Endothelial cell of umbilical vein (primary cell): Measurements from ENCODE around the gene KCNE4.

Experiments used
- EZH2 ChIP-seq: IDR thresholded peaks from 2 replicates; pipeline ENCODE4 v1.6.1; 2012; ENCODE audit warnings: borderline replicate concordance, low read depth, mild to moderate bottlenecking, moderate library complexity, low read length, inconsistent platforms; ENCODE audit not compliant: severe bottlenecking
- FOS ChIP-seq: IDR thresholded peaks from 2 replicates; pipeline ENCODE4 v1.6.1; 2011; ENCODE audit warnings: mild to moderate bottlenecking, low read length, moderate library complexity, borderline replicate concordance; ENCODE audit not compliant: insufficient read depth
- GATA2 ChIP-seq: IDR thresholded peaks from 2 replicates; pipeline ENCODE4 v1.7.0; 2011; ENCODE audit warnings: low read depth, mild to moderate bottlenecking, moderate library complexity, mixed read lengths, low read length; ENCODE audit not compliant: insufficient read length, insufficient read depth
- JUN ChIP-seq: IDR thresholded peaks from 2 replicates; pipeline ENCODE4 v1.6.1; 2011; ENCODE audit warnings: borderline replicate concordance, low read depth; ENCODE audit not compliant: insufficient read length, insufficient read depth
- MYC ChIP-seq: IDR thresholded peaks from one replicate; pipeline ENCODE4 v1.6.1; 2011; ENCODE audit warnings: mild to moderate bottlenecking, low read depth, low read length
- POLR2A ChIP-seq: IDR thresholded peaks from 2 replicates; pipeline ENCODE4 v1.6.1; 2012; ENCODE audit warnings: low read depth, mild to moderate bottlenecking, control low read depth, low read length
- POLR2AphosphoS5 ChIP-seq: IDR thresholded peaks from 2 replicates; pipeline ENCODE4 v1.6.1; 2012; ENCODE audit warnings: low read depth, mild to moderate bottlenecking, control low read depth, low read length, moderate library complexity; ENCODE audit not compliant: insufficient read depth
- TF ChIP-seq, protein P1 (sequence below), 2 donors: IDR thresholded peaks; 1 replicate in 1 of 2; 2 replicates in 1 of 2; pipeline ENCODE4 v1.5.1; 2011; ENCODE audit warnings: low read length in 2 of 2, mild to moderate bottlenecking in 2 of 2, moderate library complexity in 2 of 2, control low read depth in 1 of 2, inconsistent platforms in 1 of 2, low read depth in 1 of 2; ENCODE audit not compliant: insufficient read depth in 1 of 2; ENCODE audit errors: extremely low read depth in 1 of 2

GRCh38 chr2:223020971-223021675, 30.9 kb upstream of the KCNE4 start:
- TF ChIP-seq, protein P1, sequence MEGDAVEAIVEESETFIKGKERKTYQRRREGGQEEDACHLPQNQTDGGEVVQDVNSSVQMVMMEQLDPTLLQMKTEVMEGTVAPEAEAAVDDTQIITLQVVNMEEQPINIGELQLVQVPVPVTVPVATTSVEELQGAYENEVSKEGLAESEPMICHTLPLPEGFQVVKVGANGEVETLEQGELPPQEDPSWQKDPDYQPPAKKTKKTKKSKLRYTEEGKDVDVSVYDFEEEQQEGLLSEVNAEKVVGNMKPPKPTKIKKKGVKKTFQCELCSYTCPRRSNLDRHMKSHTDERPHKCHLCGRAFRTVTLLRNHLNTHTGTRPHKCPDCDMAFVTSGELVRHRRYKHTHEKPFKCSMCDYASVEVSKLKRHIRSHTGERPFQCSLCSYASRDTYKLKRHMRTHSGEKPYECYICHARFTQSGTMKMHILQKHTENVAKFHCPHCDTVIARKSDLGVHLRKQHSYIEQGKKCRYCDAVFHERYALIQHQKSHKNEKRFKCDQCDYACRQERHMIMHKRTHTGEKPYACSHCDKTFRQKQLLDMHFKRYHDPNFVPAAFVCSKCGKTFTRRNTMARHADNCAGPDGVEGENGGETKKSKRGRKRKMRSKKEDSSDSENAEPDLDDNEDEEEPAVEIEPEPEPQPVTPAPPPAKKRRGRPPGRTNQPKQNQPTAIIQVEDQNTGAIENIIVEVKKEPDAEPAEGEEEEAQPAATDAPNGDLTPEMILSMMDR (IDR thresholded peaks at IDR 0.05; ENCODE audit: extremely low read depth in 1 of 2, insufficient read depth in 1 of 2, low read depth in 1 of 2, low read length in 2 of 2) = no peak
- no peak for TF ChIP-seq EZH2
- TF ChIP-seq POLR2A = no peak
- TF ChIP-seq GATA2 = no peak
- no peak for TF ChIP-seq JUN
- TF ChIP-seq MYC = no peak
- TF ChIP-seq FOS = no peak
- TF ChIP-seq POLR2AphosphoS5 = no peak
